Activated CD4-positive, alpha-beta T cell treated with anti-CD3 and anti-CD28 coated beads, Interleukin-2, amount 10 ng/mL, durations not matched to agents 7 days and 5 days (primary cell): ENCODE results near the gene RC3H1. TPM values are rescaled to one million over a fixed set of nuclear protein-coding genes. Genes with fewer than 3 reads are reported as not detected.
A peak's percentile ranks its signal among the peaks of the same experiment; 100 is the strongest.

Experiments used
- CTCF ChIA-PET: fragments of 350-600 bp; sonication (Branson Sonifier 250); formaldehyde crosslinking; loops from one replicate; lab custom pipeline; 2021; ENCODE audit warnings: antibody characterized with exemption; lab: Charles Lee
- POLR2A ChIA-PET: fragments of 350-600 bp; sonication (Branson Sonifier 250); formaldehyde crosslinking; loops from one replicate; lab custom pipeline; 2021; ENCODE audit warnings: antibody characterized with exemption; lab: Charles Lee
- DNase-seq: peaks from one replicate; pipeline ENCODE4 v3.0.0-alpha.2; 2020
- H3K27ac Mint-ChIP-seq: one replicate; pipeline ENCODE4 v1.8.0; 2021; ENCODE audit warnings: mild to moderate bottlenecking, moderate library complexity, mixed read lengths
- H3K27me3 Mint-ChIP-seq: one replicate; pipeline ENCODE4 v1.8.0; 2021; ENCODE audit warnings: mixed read lengths
- H3K36me3 Mint-ChIP-seq: one replicate; pipeline ENCODE4 v1.8.0; 2021; ENCODE audit warnings: low read depth, mixed read lengths
- H3K4me1 Mint-ChIP-seq: one replicate; pipeline ENCODE4 v1.8.0; 2021; ENCODE audit warnings: mixed read lengths
- H3K4me3 Mint-ChIP-seq: one replicate; pipeline ENCODE4 v1.8.0; 2021; ENCODE audit warnings: mild to moderate bottlenecking, moderate library complexity, mixed read lengths
- H3K9me3 Mint-ChIP-seq: one replicate; pipeline ENCODE4 v1.8.0; 2021; ENCODE audit warnings: mixed read lengths
- total RNA-seq, 2 experiments: library from RNA; stranded (reverse); gene quantifications; one replicate each; pipeline ENCODE4 v1.2.3, GENCODE V29; 2021

RC3H1 gene
- total RNA-seq, 2 experiments from 2014 or later = 34.4 to 37.9 TPM

- POLR2A ChIA-PET = no interaction called here
These were observed 19.2 kb upstream of the RC3H1 start for GRCh38 chr1:174041369-174041768.

GRCh38 chr1:174040387-174040786, 18.2 kb upstream of the RC3H1 start:
- Mint-ChIP-seq H3K27me3 (peaks cover 8% of the 10 kb centered on the region), H3K9me3 (no peaks in the 10 kb centered on the region), H3K27ac (no peak overlapping the region), H3K36me3 (no peaks in the 10 kb centered on the region), H3K4me3 (no peak overlapping the region), H3K4me1 (no peaks in the 10 kb centered on the region)
- ChIA-PET CTCF (interaction anchor here (0.7 kb wide), 1 partner anchor 265 kb away, joined by 4 read pairs; no protein-coding TSS in a partner anchor), POLR2A (no interaction called here)
- no peak for DNase-seq

More at GRCh38 chr1:174041369-174041768, 19.2 kb upstream of the RC3H1 start:
- no peaks in the 10 kb centered on the region for H3K4me1 Mint-ChIP-seq
- no peaks in the 10 kb centered on the region for H3K36me3 Mint-ChIP-seq
- no peak overlapping the region for H3K27ac Mint-ChIP-seq
- H3K27me3 Mint-ChIP-seq = peaks cover 4% of the 10 kb centered on the region
- H3K9me3 Mint-ChIP-seq = no peaks in the 10 kb centered on the region
- CTCF ChIA-PET = interaction anchor here (0.6 to 0.7 kb wide), 2 partner anchors 29 to 150 kb away, joined by 3 to 5 read pairs; no protein-coding TSS in a partner anchor
- H3K4me3 Mint-ChIP-seq = no peak overlapping the region
- no peak for DNase-seq

- H3K27me3 Mint-ChIP-seq = peaks cover 9% of the 10 kb centered on the region
- CTCF ChIA-PET = interaction anchor here (1.4 kb wide), 1 partner anchor 14 kb away, joined by 4 read pairs; no protein-coding TSS in a partner anchor
- no peak for DNase-seq
These were observed 16.9 kb upstream of the RC3H1 start for GRCh38 chr1:174039027-174039426.

GRCh38 chr1:174036798-174037197, 14.6 kb upstream of the RC3H1 start:
- POLR2A ChIA-PET = no interaction called here
- CTCF ChIA-PET = interaction anchor here (0.7 to 1.5 kb wide), 2 partner anchors 9 to 12 kb away, joined by 4 read pairs; no protein-coding TSS in a partner anchor
- H3K36me3 Mint-ChIP-seq = no peaks in the 10 kb centered on the region
- H3K4me1 Mint-ChIP-seq = no peaks in the 10 kb centered on the region
- no peak overlapping the region for H3K4me3 Mint-ChIP-seq
- peaks cover 13% of the 10 kb centered on the region for H3K27me3 Mint-ChIP-seq
- DNase-seq = no peak
- no peaks in the 10 kb centered on the region for H3K9me3 Mint-ChIP-seq
- no peak overlapping the region for H3K27ac Mint-ChIP-seq

More at GRCh38 chr1:174039027-174039426, 16.9 kb upstream of the RC3H1 start:
- Mint-ChIP-seq H3K4me3 (no peak overlapping the region), H3K4me1 (no peaks in the 10 kb centered on the region), H3K27ac (no peak overlapping the region), H3K9me3 (no peaks in the 10 kb centered on the region), H3K36me3 (no peaks in the 10 kb centered on the region)
- POLR2A ChIA-PET = no interaction called here

DNA sequence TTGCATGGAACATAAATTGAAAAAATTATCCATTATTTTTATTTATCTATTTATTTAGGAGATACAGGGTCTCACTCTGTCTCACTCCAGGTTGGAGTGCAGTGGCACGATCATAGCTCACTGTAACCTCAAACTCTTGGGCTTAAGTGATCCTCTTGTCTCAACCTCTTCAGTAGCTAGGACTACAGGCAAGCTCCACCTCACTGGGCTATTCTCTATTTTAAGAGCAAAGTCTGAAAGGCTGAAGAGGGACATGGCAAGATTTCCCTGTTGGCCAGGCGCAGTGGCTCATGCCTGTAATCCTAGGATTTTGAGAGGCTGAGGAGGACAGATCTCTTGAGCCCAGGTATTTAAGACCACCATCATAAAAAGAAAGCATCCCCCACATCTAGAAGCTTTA, 14.0 kb upstream of the RC3H1 start:
- no peak overlapping the region for H3K27ac Mint-ChIP-seq
- no peaks in the 10 kb centered on the region for H3K36me3 Mint-ChIP-seq
- H3K27me3 Mint-ChIP-seq = peaks cover 13% of the 10 kb centered on the region
- CTCF ChIA-PET = interaction anchor here (0.7 kb wide), 1 partner anchor 11 kb away, joined by 4 read pairs; no protein-coding TSS in a partner anchor
- no peak overlapping the region for H3K4me3 Mint-ChIP-seq
- POLR2A ChIA-PET = no interaction called here
- H3K4me1 Mint-ChIP-seq = no peaks in the 10 kb centered on the region
- H3K9me3 Mint-ChIP-seq = no peaks in the 10 kb centered on the region
- DNase-seq = no peak

- H3K4me3 Mint-ChIP-seq = no peak overlapping the region
- ChIA-PET POLR2A (no interaction called here), CTCF (no interaction called here)
- H3K4me1 Mint-ChIP-seq = no peaks in the 10 kb centered on the region
- H3K27ac Mint-ChIP-seq = no peak overlapping the region
- H3K9me3 Mint-ChIP-seq = no peaks in the 10 kb centered on the region
- no peak for DNase-seq
- H3K27me3 Mint-ChIP-seq = peaks cover 14% of the 10 kb centered on the region
- H3K36me3 Mint-ChIP-seq = no peaks in the 10 kb centered on the region
These were observed 10.6 kb upstream of the RC3H1 start for GRCh38 chr1:174032671-174033222.

DNA sequence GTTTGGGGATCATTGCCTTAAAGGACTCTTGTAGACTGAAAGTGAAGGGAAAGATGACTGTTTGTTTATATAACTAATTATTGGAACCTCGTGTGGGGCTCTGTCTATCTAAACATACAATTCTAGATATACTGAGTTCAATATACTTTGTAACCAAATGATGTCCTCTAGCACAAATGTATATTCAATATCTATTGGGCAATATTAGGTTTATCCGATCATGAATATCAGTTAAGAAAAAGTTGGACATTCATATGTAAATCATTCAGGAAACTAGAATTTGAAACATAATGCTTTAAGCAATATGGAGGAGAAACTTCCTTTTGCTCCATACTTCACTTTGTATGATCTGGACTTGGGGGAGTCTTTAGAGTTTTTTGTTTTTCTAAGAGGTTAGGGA, 8.9 kb upstream of the RC3H1 start:
- DNase-seq = no peak
- Mint-ChIP-seq H3K9me3 (no peaks in the 10 kb centered on the region), H3K4me3 (no peak overlapping the region), H3K4me1 (no peaks in the 10 kb centered on the region), H3K36me3 (no peaks in the 10 kb centered on the region), H3K27ac (no peak overlapping the region), H3K27me3 (peaks cover 10% of the 10 kb centered on the region)
- ChIA-PET POLR2A (no interaction called here), CTCF (no interaction called here)

DNA sequence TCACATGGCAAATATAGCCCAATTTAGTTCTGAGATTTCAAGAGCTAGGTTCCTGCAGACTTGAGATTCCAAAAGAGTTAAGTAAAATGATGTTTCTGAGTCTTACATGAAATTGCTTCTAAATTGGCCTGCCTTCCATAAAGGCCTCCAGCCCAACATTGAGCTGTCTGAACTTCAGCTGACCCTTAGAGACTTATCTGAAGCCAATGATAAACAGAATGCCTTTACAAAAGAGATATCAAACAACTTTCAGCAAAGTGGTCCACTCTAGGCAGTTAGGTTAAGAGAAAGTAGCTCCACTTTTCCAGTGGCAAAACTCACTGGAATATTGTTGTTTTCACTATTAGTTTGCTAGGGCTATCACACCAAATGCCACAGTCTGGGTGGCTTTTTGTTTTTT, 6.3 kb upstream of the RC3H1 start:
- no peak overlapping the region for H3K27ac Mint-ChIP-seq
- no peaks in the 10 kb centered on the region for H3K4me1 Mint-ChIP-seq
- CTCF ChIA-PET = interaction anchor here (1.0 to 1.3 kb wide), 2 partner anchors 9 to 13 kb away, joined by 3 to 4 read pairs; no protein-coding TSS in a partner anchor

DNA sequence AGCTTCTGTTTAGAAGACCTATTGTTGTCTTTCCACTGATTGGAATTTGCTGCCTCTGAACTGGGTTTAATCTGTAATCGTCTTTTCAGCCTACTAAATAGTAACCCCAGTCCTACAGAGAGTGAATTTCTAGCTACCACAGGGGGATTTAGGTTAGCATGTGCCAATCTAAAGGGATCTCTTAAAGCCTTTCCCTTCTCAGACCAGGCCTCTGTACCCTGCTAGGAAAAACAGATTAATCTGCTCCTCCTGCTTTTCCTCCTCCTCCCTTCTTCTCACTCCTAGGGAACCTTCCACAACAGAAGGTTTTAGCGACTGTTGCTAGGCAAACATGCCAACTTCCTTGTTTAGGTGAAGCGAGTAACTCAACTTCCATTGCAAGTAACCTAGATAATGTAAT, 1.3 kb upstream of the RC3H1 start:
- Mint-ChIP-seq H3K4me3 (peak overlapping the region; percentile 88), H3K27ac (peak overlapping the region; percentile 98), H3K27me3 (no peaks in the 10 kb centered on the region), H3K9me3 (no peaks in the 10 kb centered on the region), H3K36me3 (peaks cover 13% of the 10 kb centered on the region), H3K4me1 (peaks cover 33% of the 10 kb centered on the region)
- DNase-seq = no peak
- POLR2A ChIA-PET = no interaction called here
- CTCF ChIA-PET = interaction anchor here (1.2 kb wide), 1 partner anchor 155 kb away, joined by 3 read pairs; the partner anchor contains the start of gene ZBTB37

More for the DNA sequence above, 6.3 kb upstream of the RC3H1 start:
- H3K9me3 Mint-ChIP-seq = no peaks in the 10 kb centered on the region
- H3K4me3 Mint-ChIP-seq = no peak overlapping the region
- H3K27me3 Mint-ChIP-seq = peaks cover 2% of the 10 kb centered on the region
- no peak for DNase-seq
- POLR2A ChIA-PET = no interaction called here
- no peaks in the 10 kb centered on the region for H3K36me3 Mint-ChIP-seq

GRCh38 chr1:174022976-174023277, 770 bp upstream of the RC3H1 start:
- H3K27me3 Mint-ChIP-seq = no peaks in the 10 kb centered on the region
- peak overlapping the region; percentile 88 for H3K4me3 Mint-ChIP-seq
- ChIA-PET CTCF (interaction anchor here (1.2 kb wide), 1 partner anchor 155 kb away, joined by 3 read pairs; the partner anchor contains the start of gene ZBTB37), POLR2A (no interaction called here)
- DNase-seq = no peak
- peak overlapping the region; percentile 98 for H3K27ac Mint-ChIP-seq
- H3K9me3 Mint-ChIP-seq = no peaks in the 10 kb centered on the region
- peaks cover 14% of the 10 kb centered on the region for H3K36me3 Mint-ChIP-seq
- H3K4me1 Mint-ChIP-seq = peaks cover 35% of the 10 kb centered on the region

- CTCF ChIA-PET = no interaction called here
- H3K4me3 Mint-ChIP-seq = peak overlapping the region; percentile 88
- no peaks in the 10 kb centered on the region for H3K9me3 Mint-ChIP-seq
- peak; percentile 40 for DNase-seq
- H3K27me3 Mint-ChIP-seq = no peaks in the 10 kb centered on the region
- POLR2A ChIA-PET = no interaction called here
- peaks cover 43% of the 10 kb centered on the region for H3K4me1 Mint-ChIP-seq
- H3K36me3 Mint-ChIP-seq = peaks cover 16% of the 10 kb centered on the region
- H3K27ac Mint-ChIP-seq = peak overlapping the region; percentile 98
These were observed 522 bp downstream of the RC3H1 start for GRCh38 chr1:174021591-174022079.

DNA sequence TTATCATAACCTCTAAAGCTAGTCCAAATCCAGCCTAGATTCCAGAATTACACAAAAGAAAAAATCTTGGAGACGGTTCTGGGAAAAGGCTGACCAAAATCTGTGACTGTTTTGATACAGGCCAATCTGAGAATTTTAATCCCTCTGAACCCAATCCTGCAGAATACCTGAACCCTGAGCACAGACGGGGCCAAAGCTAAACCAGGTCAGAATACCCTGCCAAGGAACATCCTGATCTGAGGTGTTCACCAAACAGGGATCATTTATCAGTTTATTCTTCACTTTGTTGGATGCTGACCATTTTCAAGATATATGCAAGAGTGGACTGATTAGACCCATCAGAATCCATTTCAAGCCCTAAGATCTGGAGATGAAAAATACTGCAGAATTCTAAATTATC, 3.6 kb downstream of the RC3H1 start:
- no peak overlapping the region for H3K27ac Mint-ChIP-seq
- no peaks in the 10 kb centered on the region for H3K9me3 Mint-ChIP-seq
- DNase-seq = no peak
- H3K36me3 Mint-ChIP-seq = peaks cover 26% of the 10 kb centered on the region
- H3K27me3 Mint-ChIP-seq = no peaks in the 10 kb centered on the region
- peaks cover 46% of the 10 kb centered on the region for H3K4me1 Mint-ChIP-seq
- H3K4me3 Mint-ChIP-seq = no peak overlapping the region
- CTCF ChIA-PET = no interaction called here
- POLR2A ChIA-PET = interaction anchor here (0.6 kb wide), 1 partner anchor 11 kb away, joined by 4 read pairs; no protein-coding TSS in a partner anchor

GRCh38 chr1:174017231-174017970, 4.8 kb downstream of the RC3H1 start:
- Mint-ChIP-seq H3K4me1 (peaks cover 36% of the 10 kb centered on the region), H3K4me3 (no peak overlapping the region), H3K27me3 (no peaks in the 10 kb centered on the region), H3K27ac (no peak overlapping the region), H3K9me3 (peaks cover 2% of the 10 kb centered on the region), H3K36me3 (peaks cover 29% of the 10 kb centered on the region)
- CTCF ChIA-PET = no interaction called here
- no peak for DNase-seq
- POLR2A ChIA-PET = interaction anchor here (0.6 kb wide), 1 partner anchor 79 kb away, joined by 4 read pairs; no protein-coding TSS in a partner anchor
